HG03045 (cell line): ENCODE data around the gene SVOPL.

ENCODE experiments used
- ATAC-seq: cut with Tn5 transposase; IDR thresholded peaks from one replicate; pipeline ENCODE4 v1.9.1; 2021; ENCODE audit warnings: mild to moderate bottlenecking, moderate library complexity; ENCODE audit not compliant: unreplicated experiment

The SVOPL gene

GRCh38 chr7:138610671-138611170 lies 90.4 kb downstream of the SVOPL start:
- ATAC-seq, result no peak

DNA sequence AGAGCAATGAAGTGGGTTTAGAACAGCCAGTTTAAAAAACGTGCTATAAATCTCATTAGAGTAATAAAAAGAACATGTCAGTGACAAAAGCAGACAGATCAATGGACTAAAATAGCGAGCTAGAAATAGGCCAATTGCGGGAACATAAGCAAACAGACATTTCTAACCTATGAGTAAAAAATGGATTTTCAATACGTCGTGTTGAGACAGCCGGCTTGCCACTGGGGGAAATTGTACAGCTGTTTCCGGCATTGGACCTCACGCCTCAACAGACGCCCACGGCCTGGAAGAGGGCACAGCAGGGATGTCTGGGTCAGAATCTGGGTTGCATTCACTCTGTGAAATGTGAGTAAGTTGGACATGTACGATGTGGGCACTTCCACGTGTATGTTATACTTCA lies 92.9 kb downstream of the SVOPL start:
- ATAC-seq, result peak; percentile 78

DNA sequence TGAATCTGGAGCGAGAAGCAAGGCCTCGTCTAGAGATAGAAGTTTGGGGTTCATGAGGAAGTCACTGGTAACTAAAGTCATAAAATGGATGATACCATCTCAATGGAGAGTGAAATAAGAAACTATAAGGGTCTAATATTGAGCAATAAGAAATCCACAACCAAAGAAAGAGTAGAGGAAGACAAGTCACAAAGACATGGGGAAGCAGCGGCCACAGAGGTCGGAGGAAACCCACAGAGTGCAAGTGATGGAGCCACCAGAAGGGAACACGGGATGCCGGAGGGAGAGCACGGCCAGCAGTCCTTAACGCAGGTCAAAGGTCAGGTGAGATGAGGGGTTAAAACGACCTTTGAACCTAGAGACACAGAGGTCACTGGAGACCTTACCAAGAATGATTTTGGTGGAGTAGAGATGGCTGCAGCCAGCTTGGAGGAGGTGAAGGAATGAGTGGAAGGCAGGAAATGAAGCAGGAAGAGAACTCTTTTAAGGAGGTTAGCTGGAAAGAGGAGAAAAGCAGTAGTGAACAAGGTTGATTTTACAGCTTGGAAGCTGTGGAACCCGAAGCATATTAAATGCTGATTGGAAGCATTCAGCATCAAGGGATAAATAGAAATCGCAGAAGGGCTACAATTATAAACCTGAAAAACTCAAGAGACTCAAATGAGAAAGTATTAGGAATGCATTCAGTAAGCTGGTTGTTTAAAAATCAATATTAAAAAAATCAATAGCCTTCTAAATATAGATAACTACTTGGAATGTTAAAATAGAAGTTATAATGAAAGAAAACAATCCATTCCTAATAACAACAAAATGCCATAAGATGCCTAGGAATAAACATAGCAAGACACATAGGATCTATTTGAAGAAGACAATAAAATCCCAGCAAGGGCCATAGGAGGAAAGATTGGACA lies 93.7 kb downstream of the SVOPL start:
- ATAC-seq, result no peak

GRCh38 chr7:138606236-138606635 lies 94.9 kb downstream of the SVOPL start:
- no peak for ATAC-seq

DNA sequence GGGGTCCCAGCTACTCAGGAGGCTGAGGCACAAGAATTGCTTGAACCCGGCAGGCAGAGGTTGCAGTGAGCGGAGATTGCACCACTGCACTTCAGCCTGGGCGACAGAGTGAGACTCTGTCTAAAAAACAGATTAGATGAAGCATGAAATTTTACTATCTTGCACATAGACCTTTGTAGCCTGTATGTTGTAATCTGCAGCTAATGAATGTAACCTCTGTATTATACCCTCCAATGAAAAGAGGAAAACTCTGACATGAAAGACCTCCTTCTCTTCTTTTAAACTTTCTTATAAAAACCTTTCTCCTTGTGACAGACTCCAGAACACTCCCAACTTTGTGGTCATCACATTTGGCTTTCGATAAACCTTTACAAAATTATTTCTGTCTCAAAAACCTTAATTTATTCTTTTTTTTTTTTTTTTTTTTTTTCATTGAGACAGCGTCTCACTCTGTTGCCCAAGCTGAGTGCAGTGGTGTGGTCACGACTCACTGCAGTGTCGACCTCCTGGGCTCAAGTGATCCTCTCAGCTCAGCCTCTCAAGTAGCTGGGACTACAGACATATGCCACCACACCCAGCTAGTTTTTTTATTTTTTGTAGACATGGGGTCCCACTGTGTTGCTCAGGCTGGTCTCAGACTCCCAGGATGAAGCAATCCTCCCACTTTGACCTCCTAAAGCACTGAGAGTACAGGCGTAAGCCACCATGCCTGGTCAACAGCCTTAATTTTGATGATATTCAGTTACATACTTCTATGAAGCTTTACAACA lies 97.4 kb downstream of the SVOPL start:
- ATAC-seq, result no peak

GRCh38 chr7:138602451-138602850 lies 98.7 kb downstream of the SVOPL start:
- no peak for ATAC-seq

GRCh38 chr7:138595454-138595853 lies 105.7 kb downstream of the SVOPL start:
- ATAC-seq, result no peak

DNA sequence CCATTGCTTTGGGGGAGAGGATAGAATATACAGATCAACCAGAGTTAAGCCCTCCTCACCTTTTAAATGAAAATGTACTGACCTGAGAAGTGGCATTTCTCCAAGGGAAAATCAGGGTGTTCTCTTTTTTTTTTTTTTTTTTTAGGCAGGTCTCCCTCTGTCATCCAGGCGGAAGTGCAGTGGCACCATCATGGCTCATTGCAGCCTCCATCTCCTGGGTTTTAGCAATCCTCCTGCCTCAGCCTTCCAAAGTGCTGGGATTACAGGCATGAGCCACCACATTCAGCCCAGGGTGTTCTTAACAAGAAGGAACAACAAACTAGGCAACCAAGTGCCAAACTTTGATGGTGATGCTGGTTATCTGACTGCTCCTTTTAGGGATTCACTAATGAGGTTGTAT lies 111.0 kb downstream of the SVOPL start:
- ATAC-seq, result no peak

DNA sequence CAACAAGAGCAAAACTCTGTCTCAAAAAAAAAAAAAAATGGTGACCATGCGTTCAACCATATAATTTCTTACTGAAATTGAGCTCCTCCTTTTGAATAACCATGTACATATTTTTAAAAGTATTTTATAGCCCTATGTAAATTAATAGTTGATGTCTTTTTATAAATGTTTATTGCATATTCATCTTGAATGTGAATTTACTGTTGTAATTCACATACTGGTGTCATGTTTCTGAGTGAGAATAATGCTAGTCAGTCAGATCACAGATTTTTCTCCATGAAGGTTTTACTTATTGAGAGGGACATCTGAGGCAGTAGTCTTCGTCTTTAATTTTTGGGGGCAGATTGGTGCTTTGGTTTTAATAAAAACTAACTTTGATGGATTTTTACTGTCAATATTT lies 112.2 kb downstream of the SVOPL start:
- no peak for ATAC-seq

DNA sequence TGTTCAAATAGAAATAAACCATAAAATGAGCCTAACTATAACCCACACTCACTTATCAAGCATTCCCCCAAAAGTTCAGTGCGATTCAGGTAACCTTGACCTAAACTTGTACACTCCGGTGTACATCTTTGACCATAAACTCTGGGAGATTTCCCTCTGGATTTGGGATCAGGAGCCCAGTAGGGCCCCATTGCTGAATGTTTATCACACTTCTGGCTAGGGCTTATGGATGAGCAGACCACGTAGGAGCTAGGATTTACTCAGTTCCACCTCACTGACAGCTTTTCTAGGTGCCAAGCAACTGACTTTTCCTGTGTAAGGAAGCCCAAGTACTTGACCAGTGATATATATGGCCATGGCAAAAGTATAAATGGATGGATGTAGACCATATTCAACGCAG lies 113.7 kb downstream of the SVOPL start:
- no peak for ATAC-seq

GRCh38 chr7:138585283-138585993 lies 115.7 kb downstream of the SVOPL start:
- ATAC-seq, result no peak

- no peak for ATAC-seq
These were observed 116.5 kb downstream of the SVOPL start for GRCh38 chr7:138584696-138585095.

- no peak for ATAC-seq
These were observed 116.9 kb downstream of the SVOPL start for GRCh38 chr7:138584283-138584682.

DNA sequence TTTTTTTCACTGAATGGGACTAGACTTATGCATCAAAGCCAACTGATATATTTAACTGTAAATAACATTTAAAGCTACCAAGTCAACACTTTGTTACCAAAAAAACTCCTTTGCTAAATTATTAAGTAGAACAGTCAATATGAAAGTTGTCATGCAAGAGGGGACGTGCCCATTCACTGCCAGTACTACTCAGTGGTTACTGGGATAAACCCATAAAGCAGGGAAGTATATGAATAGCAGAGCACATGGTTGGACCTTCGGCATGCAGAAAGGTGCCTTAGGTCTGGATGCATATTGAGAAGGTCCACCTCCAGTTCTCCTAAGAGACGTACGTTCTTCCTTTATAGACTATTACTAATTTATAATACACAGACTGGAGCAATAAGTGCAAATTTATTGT lies 120.1 kb downstream of the SVOPL start:
- ATAC-seq, result peak; percentile 56

DNA sequence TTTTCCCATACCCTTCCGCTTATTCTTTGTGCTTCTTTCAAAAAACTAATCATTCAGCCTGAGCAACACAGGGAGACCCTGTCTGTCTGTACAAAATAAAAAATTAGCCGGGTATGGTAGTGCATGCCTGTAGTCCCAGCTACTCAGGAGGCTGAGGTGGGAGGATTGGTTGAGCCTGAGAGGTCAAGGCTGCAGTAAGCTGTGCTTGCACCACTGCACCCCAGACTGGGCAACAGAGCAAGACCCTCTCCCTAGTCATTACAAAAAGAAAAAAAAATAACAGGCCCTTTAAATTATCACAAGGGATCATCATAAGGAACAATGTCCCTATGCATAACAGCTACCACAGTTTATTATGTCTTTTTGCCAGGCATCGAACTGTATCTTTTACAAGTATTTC lies 121.5 kb downstream of the SVOPL start:
- ATAC-seq, result no peak

DNA sequence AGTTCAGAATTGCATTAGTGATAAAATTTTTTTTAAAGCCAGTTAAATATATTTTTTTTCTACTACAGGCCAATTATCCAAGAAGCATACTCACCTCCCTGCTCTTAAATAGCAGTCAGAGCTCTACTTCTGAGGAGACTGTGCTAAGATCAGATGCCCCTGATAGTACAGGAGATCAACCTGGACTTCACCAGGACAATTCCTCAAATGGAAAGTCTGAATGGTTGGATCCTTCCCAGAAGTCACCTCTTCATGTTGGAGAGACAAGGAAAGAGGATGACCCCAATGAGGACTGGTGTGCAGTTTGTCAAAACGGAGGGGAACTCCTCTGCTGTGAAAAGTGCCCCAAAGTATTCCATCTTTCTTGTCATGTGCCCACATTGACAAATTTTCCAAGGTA lies 122.0 kb downstream of the SVOPL start:
- ATAC-seq, result no peak

- no peak for ATAC-seq
These were observed 125.2 kb downstream of the SVOPL start for GRCh38 chr7:138575897-138576428.

DNA sequence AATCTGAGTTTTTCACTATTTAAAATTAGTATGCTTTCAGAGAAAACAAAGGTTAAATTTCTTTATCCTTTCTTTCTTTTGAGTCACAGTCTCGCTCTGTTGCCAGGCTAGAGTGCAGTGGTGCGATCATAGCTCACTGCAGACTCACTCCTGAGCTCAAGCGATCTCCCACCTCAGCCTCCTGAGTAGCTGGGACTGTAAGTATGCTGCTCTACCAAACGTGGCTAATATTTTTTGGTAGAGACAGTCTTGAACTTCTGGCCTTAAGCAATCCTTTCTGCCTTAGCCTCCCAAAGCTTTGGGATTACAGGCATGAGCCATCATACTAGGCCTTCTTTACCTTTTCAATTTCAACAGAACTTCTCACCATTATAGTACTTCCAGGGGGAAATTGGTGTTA lies 127.4 kb downstream of the SVOPL start:
- no peak for ATAC-seq

DNA sequence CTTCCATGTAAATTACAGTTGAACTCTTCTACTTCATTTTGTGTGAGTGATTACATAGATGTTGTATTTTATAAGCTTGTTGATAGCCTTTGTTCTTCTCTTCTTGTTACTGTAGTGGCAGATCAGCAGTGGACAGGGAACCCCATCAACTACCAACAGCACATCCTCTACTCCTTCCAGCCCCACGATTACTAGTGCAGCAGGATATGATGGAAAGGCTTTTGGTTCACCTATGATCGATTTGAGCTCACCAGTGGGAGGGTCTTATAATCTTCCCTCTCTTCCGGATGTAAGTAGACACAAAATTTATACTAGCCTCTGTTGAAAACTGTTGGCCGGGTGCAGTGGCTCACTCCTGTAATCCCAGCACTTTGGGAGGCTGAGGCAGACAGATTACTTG lies 130.4 kb downstream of the SVOPL start:
- ATAC-seq, result no peak

DNA sequence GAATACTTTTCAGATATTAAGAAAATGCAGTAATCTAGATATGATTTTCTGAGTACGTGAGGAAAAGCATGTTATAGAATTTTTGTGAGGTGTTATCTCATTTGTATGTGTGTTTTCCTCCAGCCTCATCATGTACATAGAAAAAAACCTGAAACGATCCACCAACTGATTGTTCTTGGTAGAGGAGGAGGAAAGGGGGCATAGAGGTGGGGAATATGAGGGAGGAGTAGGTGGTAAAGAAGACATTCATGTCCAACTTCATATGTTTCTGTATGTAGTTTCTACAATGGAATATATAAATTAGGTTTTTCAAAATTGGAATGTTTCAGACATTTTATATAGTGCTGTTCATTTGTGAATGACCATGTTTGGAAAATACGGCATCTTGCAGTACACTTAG lies 131.7 kb downstream of the SVOPL start:
- no peak for ATAC-seq

GRCh38 chr7:138568655-138569054 lies 132.5 kb downstream of the SVOPL start:
- ATAC-seq, result no peak
